HG03025 (cell line): ENCODE measurements around the gene NSG2.
"Not testable (repeated sequence)": the region's sequence is repeated elsewhere in the genome, so short reads cannot be mapped to it uniquely, and the experiment has no call there.

ENCODE experiments used
- ATAC-seq: cut with Tn5 transposase; IDR thresholded peaks from one replicate; pipeline ENCODE4 v1.9.1; 2021; ENCODE audit warnings: mild to moderate bottlenecking, moderate library complexity; ENCODE audit not compliant: unreplicated experiment, low FRiP score

NSG2 gene

DNA sequence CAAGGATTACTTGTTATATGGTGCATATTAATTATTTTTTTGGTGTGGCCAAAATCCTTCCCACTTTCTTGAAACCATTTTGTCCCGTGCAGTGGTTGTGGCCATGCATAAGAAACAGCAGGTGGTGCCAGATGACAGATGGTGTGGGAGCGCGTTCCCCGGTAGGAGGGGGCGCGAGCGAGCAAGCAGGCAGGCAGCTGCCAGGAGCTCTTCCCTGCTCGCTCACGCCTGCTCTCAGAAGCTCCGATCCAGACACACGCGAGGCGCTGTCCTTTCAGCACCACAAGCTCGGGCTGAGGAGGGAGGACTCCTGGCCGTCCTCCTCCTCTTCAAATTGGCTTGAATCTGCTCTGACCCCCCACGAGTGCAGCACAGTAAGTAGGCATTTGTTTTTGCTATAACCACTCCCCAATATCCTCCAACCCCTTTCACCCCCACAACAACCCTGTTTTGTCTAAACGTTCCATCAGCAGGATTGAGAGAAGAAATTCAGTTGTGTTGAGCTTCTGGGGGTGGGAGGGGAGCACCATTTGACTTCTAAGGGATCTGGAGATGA is at the start of gene NSG2:
TSS of gene NSG2 (plus strand) at position 237 of the 556 bp plus-strand sequence. CDS start 1,050 bp downstream, outside the sequence.
- peak; percentile 90 for ATAC-seq

DNA sequence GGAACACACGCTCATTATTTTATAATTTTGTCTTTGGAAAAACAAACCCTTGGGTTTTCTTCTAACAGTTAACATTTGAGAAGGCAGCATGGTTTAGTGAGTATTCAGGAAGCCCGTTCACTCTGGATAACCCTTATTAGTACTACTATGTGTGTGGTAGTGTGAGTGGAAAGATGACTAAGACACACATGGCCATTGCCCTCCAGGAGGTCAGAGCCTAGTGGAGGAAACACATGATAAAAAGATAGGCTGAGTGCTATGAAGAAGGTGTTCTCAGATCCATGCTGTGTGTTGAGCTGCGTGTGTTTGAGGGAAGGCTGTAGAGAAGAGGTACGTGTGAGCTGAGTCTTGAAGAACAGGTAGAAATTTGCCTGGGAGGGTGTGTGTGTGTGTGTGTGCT is 48.2 kb upstream of the NSG2 start:
- no peak for ATAC-seq

DNA sequence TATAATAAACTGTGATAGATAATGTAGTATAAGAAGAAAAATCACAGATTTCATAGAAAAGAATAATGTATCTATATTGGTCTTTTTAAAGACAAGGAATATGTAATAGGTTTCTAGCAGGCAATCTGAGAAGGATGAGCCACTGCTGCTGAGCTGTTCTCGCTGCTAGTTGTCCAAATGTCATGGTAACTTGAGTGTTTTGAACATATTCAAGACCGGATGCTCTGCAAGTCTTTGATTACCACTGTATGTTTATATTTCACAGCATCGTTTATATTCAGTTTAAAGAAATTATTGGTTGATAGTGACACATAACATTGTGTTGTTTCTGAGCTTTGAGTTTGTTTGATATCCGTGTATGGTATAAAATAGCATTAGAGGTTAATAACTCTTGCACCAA is 47.0 kb upstream of the NSG2 start:
- no peak for ATAC-seq

DNA sequence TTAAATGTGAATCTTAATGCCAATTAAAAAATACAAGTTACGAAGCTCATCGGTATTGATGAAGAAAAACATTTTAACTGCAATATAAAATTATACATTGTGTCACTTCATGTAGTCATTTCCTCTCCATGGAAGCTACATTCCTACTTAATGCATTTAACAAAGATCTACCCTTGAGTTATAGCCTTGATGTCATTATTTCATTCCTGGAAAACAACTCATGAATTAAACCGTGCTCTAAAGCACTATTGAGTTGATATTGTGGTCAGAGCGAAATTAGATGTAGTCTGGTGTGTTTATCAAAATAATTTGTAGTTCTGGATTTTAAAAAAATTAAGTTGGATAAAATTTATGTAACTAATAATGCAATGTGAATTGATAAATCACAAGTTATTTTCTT is 45.4 kb upstream of the NSG2 start:
- no peak for ATAC-seq

DNA sequence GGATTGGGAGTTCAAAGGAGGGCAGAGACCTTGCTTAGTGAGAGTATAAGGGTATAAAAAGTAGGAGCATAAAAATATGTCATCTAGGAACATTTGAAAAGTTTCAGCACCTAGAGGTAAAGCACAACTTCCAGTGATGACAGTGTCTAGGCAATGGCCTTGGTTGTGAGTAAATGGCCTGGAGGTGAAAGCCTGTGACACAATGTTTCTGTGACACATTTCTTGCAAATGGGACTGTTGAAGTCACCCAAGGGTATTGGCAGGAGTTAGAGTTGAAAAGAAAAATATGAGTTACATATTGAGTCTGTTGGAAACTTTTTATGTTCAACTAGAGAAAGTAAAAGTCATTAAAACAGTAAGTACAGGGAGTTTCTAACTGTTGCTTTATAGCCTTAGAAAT is 41.7 kb upstream of the NSG2 start:
- no peak for ATAC-seq

DNA sequence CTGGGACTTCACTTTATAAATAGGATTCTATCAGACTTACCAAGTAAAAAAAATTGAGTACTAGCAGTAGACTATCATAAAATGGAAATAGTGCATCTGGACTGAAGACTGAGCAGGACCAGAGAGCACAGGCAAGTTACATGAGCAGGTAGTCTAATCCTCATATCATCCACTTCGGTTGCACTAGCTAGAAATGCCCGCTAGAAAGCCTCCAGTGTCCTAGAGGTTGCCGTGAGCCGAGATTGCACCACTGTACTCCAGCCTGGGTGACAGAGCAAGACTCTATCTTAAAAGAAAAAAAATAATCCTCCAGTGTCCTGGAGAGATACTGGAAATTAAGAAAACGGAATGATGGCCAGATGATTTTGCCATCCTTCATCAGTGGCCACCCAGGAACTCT is 36.6 kb upstream of the NSG2 start:
- no peak for ATAC-seq

DNA sequence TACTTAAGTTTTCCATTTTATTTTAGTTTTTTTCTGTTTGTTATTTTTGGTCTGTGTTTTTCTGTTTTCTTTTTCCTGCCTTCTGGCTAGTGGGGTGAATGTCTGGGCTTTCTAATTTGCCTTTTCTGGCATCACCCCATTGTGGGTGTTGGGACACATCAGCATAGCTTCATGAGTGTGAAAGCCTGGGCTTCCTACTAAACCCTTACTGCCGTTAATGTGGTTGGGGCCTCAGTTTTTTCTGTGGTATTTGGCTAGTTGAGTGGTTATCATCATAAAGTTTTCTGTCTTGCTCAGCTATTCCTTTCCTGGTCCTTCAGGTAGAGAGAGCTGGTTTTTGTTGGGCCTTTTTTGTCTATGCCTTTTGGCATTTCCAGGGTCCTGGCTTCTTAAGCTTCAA is 35.1 kb upstream of the NSG2 start:
- ATAC-seq = no peak

DNA sequence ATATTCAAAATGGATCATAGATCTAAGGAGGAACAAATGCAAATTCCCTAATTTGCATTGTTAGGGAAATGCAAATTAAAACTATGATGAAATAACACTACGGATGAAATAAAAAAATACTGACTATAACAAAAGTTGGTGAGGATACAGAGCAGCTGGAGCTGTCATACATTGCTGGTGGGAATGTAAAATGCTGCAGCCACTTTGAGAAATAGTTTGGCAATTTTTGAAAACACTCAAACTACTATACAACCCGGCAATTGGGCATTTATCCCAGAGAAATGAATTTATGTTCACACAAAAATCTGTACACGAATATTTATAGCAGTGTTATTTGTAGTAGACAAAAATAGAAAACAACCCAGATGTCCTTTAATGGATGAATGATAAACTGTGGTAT is 34.1 kb upstream of the NSG2 start:
- ATAC-seq = no peak

DNA sequence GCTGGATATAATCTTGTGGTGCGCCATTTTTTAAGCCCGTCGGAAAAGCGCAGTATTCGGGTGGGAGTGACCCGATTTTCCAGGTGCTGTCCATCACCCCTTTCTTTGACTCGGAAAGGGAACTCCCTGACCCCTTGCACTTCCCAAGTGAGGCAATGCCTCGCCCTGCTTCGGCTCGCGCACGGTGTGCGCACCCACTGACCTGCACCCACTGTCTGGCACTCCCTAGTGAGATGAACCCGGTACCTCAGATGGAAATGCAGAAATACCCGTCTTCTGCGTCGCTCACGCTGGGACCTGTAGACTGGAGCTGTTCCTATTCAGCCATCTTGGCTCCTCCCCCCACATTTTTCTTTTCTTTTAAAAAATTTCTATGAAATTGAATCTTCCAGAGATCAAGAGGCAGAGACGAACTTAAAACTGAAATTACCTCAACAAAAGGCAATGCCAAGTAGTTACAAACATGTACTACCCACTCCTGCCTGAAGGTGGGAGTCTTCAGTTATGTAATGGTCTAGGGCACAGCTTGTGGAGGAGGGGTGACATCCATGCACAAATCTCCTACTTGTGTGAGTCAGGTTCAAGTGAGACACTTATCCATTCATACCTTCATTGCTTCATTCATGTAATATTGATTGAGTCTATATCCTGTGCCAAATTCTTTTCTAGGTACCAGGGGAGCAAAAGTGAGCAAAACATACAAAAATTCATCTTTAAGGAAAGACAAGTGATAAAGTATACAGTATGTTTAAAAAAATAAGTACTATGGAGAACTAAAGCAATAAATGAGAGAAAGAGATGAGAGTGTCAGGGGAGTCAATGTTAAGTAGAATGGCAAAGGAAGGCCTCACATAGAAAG is 25.2 kb upstream of the NSG2 start:
- not testable (repeated sequence) for ATAC-seq

DNA sequence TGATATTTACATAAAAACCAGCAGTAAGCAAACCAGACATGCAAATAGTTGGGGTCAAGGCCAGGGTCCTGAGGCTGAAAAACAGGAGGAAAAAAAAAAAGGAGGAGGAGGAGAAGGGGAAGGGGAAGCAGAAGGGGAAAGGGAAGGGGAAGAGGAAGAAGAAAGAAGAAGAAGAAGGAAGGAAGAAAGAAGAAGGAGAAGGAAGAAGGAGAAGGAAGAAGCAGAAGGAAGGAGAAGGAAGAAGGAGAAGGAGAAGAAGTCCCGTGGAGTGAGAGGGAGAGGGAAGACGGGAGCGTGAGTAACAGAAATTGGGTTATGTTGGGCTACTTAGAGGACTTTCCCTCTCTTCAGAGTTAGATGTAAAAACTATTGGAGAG is 24.6 kb upstream of the NSG2 start:
- no peak for ATAC-seq

DNA sequence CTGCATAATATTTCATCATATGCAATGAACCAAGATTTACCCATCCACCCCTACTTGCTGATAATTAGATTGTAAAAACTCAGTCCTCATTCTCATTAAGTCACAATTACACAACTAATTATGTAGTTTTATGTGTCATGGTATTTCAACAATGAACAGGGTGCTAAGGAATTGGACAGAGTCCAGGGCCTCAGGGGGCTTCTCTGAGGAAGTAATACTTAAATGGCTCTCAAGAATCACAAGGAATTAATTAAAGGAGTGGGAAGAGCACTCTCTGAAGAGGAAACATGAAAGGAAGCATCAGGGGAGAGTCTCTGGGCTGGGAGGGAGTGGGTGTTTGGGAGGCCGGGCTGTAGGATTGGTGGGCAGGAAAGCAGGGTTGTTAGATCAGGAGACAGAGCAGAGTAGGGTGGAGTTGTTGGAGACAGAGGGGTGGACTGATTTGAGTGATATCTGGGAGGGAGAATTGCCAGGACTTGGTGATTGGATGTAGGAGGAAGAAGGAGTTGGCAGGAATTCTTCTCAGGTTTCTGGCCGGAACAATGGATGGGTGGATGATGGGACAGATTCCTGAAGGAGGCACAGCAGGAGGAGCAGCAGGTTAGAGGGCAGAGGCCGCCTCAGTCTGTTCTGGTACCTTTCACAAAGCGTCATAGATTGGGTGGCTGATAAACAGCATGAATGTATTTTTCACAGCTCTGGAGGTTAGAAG is 23.0 kb upstream of the NSG2 start:
- ATAC-seq = no peak

DNA sequence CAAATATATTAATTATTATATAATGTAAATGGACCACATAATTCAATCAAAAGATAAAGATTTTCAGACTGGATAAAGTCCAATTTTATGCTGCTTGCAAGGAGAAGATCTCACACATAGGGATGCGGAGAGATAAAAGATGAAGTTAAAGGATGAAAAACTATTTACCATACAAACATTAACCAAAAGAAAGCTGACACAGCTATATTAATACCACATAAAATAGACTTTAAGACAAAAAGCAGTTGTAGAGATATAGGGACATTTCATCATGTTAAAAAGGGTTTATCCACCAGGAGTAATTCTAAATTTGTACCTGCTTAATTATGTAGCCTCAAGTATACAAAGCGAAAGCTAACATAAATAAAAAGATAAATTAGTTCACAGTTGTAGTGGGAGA is 15.2 kb upstream of the NSG2 start:
- ATAC-seq = no peak

DNA sequence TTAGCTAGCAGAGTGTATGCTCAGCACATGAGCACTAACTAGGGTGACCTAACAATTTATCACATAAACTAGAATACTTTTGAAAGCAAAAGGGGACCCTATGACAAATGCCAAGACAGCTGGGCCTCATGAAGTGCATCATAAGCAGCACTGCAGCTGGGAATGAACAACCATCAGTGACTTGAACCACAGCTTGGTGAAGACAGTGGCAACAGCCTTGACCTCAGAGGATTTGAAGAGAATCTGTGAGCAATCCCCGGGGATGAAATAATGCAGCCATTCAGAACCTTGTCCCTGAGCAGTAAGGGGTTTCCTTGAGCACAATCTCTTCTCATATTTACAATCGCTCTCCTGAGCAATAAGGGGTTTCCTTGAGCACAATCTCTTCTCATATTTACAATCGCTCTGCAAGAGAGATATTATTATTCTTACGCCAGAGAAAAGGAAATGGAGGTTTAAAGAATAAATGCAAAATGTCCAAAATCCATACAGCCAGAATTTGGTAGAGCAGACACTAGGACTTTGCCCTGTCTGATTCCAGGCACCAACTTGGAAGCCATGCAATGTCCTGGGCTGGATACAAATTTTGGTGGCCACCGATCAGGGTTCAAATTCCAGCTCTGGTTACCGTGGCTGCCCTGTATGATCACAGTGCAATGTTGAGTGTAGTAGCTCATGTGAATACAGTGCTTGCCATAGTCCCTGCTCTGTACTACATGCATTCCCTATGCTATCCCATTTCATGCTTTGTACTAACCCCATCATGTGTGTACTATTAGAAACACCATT is 846 bp upstream of the NSG2 start:
- no peak for ATAC-seq

DNA sequence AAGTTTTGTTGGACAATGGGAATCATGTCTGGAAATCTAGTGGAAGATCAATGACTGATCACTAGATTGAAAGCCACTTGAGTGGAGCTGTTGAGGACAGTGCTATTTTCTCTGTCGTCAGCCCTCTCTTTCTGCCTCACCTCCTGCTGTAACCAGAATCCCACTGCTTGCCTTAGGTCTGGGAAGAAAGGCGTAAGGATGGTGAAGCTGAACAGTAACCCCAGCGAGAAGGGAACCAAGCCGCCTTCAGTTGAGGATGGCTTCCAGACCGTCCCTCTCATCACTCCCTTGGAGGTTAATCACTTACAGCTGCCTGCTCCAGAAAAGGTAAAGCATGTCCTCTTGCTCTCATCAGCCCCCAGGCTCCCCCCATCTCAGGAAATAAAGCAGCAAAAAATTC is 1.1 kb downstream of the NSG2 start:
- ATAC-seq = no peak

DNA sequence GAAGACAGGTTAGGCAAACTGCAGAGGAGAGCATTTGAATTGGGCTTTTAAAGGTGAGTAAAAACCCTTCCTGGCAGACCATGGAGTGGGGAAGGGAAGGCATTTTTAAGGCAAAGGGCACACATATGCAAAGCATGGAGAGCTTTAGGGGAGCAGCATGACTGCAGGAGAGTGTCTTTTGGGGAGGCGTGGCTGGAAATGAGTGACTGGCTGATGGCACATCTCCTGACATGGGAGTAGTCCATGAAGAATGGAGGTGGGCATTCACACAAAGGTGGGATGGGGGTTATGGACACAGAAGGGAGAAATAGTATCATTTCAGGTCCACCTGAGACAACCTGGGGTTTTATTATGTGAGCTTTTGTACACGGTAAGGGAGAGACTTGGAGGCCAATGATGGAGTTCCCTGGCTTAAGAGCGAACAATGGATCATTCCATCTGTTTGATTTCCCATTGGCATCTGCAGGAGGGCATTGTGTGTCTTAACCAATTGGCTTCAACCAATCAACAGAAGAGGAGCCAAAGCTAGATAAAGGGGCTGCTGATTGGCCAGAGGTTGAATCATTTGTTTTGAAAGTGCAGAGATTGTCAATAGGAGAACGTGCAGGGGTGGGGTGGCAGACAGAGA is 2.1 kb downstream of the NSG2 start:
- no peak for ATAC-seq

DNA sequence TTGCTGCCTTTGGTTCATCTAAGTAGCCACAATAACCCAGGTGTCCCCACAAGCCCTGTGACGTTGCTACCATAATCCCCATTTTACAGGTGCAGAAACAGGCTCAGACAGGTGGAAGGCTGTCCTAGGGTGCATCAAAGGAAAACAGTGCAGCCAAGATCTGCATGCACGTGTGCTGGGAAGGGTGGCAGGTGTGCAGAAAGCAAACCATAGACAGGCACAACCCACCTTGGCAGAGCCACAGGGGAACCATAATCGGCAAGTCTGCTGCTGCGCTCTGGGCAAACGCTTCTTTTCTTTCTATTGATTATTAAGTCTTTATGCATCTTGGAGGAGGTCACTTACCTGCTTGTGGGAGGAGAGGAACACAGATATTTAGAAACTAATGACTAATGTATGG is 7.1 kb downstream of the NSG2 start:
- no peak for ATAC-seq

DNA sequence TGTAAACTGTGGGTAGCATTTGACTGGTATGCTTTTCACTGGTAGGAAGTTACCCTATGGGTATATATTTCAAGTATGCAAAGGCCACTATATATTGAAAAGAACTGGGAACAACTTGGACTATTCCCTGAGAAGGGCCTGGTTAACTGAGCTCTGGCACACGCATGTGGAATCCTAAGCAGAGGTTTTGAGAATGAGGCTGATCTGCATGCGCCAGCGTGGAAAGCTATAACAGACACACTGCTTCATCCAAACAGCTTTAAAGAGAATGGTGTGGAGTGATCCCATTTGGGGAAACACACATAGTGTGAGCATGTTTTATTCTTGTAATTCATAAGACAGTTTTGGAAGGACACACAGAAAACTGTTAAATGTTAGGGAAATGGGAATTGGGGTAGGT is 8.4 kb downstream of the NSG2 start:
- no peak for ATAC-seq

DNA sequence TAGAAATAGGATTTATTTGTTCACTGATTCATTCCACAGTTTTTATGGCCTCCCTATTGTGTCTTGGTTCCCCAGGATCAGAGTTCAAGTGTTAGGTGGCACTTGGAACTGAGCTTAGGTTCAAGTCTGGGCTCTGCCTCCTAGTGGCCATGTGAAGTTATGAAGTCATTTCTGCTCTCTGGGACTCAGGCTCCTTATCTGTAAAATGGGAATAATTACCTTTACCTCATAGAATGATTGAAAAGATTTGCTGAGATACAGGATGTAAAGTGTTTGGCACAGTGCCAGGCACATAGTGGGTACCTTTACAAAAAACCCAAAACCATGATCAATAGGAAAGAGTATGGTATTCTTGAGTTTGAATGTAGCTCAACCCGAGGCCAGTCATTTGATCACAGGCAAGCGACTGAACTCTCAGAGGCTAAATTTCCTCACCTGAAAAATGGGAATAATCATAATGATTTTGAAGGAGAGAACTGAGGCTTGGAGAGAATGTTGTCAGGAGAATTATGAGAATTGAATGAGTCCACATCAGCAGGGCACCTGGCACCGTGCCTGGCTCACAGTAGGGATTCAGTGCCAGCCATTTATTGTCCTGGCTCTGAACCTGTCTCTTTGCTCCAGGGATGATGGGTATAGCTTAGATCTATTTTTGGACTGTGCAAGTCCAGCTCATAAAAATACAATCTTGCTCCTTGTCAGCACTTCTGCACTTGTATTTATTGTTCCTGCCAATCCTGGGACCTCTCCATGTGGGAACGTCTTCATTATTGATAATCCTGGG is 10.8 kb downstream of the NSG2 start:
- ATAC-seq = no peak

DNA sequence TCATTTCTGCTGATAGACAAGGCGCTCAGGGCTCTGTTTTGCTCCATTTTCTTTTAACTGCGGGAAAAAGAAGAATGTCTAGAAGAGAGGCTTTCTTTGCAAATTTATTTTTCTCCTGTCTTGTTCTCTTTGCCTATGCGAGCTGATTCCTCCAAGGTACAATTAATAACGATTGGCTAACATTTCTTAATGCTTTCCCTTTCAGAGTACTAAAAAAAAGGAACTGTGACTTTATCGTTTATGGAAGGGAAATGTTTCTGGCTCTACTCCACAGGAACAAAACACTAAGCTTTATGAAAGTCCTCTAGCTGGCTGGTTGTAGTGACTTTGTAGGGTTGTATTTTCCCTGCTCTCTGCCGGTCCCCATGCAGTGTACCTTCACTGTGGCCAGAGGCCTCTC is 11.7 kb downstream of the NSG2 start:
- no peak for ATAC-seq
